CD4-positive, alpha-beta T cell treated with Interferon gamma for 1 hour (primary cell): Measurements from ENCODE around the gene OR7D4.
"Not testable (repeated sequence)": the region's sequence is repeated elsewhere in the genome, so short reads cannot be mapped to it uniquely, and the experiment has no call there.

Source experiments
- DNase-seq: peaks from one replicate; pipeline ENCODE4 v3.0.0-alpha.2; 2020

OR7D4 gene

DNA sequence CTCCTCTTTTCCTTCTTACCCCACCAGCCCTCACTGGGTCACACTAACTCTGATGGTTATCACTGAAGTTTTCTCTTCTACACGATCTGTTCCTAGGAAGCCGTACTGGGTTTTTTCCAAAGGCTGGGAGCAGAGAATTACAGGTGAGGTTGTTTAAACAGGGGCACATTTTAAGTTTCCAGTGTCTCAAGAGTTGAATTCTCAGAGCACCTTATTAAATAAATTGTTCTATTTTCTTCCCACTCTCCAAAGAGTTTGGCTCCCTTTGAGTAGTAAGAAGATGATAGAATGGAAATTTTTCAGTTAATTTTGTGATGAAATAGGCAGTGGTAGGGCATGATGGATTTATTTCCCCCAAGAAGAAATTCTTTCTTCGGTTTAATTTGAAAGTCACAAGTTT lies at the start of gene OR7D4:
Gene OR7D4, minus strand, starts transcription at position 101 of the 400 bp plus-strand sequence. CDS start 4,752 bp downstream, outside the sequence.
- no peak for DNase-seq

GRCh38 chr19:9251236-9251635 lies 31.8 kb upstream of the OR7D4 start:
- no peak for DNase-seq

GRCh38 chr19:9250630-9251029 lies 31.2 kb upstream of the OR7D4 start, which contains the start of gene OR7E24:
OR7E24 (plus strand) TSS chr19:9250930; CDS start chr19:9251044, 114 bp downstream.
- no peak for DNase-seq

- peak; percentile 62 for DNase-seq
Observed at GRCh38 chr19:9205501-9206113, 13.8 kb downstream of the OR7D4 start.

DNA sequence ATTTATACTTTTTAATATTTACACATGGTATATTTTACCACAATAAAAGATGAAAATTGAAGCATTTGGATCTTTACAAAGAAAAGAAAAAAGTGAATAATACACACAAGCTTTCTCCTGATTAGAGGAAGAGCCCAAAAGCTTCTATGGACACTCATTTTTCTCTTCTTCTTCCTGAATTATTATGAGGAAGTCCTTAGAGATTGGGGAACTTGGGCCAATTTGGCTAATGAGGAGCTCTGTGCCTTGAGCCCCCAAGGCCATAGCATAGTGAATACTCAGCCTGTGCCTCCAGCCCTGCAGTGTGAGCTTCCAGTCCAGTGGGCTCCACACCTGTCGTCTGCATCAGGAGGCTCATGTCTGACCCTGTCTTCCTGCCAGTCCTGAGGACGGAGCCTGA lies 21.3 kb downstream of the OR7D4 start:
- DNase-seq, result not testable (repeated sequence)

GRCh38 chr19:9189535-9189934 lies 29.9 kb downstream of the OR7D4 start:
- DNase-seq, result no peak

DNA sequence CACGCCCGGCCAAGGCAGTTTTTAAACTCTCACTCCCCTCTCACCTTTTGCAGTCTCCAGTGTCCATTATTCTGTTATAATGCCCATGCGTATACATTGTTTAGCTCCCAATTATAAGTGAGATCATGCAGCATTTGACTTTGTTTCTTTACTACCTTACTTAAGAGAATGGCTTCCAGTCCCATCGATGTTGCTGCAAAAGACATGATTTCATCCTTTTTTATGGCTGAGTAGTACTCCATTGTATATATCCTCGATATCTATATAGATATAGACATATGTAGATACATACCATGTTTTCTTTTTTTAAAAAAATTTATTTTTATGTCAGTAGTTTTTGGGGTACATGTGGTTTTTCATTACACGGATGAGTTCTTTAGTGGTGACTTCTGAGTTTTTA lies 32.2 kb downstream of the OR7D4 start:
- DNase-seq, result no peak

DNA sequence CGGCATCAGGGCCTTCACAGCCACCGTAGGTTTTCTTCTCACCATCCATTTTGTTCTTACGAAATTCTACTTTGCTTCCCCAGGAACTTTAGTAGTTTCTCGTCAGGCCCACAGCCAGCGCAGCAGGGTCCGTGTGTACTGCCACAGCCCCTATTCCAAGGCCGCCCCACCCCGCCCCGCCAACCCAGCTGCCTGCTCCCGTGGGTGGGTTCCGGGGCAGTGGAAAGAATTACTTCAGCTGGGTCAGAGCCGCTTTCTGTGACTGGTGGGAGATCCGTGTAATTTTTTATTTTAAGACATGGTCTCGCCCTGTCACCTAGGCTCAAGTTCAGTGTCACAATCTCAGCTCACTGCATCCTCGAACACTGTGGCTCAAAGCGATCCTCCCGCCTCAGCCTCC lies 36.4 kb downstream of the OR7D4 start:
- no peak for DNase-seq

- DNase-seq, result no peak
Observed at GRCh38 chr19:9178901-9179300, 40.5 kb downstream of the OR7D4 start, which contains the start of gene OR7D2. OR7D2 (plus strand) TSS chr19:9178979; CDS start chr19:9185782, 6,803 bp downstream.

DNA sequence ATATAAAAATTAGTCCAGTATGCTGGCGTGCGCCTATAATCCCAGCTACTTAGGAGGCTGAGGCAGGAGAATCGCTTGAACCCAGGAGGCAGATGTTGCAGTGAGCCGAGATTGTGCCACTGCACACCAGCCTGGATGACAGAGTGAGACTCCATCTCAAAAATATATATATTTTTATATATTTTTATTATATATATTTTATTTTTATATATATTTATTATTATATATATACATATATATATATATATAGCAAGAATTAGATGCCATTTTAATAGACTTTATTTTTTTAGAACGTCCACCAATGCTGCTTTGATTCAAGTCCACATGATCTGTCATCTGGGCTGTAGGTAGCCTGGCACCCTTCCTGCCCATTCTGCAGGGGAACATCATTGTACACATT lies 44.1 kb downstream of the OR7D4 start:
- no peak for DNase-seq

DNA sequence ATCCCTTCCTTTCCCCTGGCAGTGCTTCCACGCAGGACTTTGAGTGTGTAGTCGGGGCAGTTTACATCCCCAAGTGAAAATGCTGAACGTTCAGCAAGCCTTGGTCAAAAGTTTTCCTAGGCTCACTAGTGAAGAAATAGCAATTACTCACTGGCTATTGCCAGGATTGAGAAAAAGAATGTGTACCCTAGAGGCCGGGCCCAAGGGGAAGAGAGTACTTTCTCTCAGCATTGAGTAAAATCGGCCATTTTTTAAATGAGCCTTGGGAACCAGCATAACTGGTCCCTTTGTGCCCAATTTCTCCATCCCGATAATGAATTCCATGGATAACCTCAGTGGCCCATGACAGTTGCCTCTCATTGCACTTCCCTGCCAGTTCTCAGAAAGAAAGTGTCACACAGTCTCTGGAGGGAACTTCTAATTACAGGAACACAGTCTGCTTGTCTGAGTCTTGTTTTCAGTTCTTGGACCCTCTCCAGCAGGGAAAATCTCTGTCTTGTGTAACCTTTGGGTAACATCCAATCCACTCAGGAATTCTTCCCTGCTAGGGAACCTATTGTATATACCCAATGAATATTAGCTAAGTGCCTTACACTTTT lies 47.9 kb downstream of the OR7D4 start:
- no peak for DNase-seq

GRCh38 chr19:9166846-9167245 lies 52.5 kb downstream of the OR7D4 start:
- DNase-seq, result no peak

GRCh38 chr19:9165261-9165660 lies 54.1 kb downstream of the OR7D4 start:
- DNase-seq, result no peak

DNA sequence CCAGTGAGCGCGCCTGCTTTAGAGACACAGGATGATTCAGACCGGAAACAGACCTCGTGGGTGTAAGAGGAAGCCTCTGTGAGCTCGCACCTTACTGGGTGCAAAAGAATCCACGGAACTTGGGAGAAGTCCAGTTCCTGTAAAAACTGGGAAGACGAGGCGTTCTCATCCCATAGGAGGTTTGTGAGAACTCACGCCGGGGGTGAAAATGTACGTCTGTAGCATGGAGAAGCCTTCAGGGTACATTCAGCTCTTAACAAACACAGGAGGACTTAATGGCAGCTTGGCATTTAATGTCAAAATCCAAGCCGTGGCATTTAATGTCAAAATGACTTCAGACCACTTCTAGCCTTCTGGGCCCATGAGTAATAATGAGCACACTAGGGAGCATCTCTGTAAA lies 58.0 kb downstream of the OR7D4 start:
- no peak for DNase-seq
